ENCODE data around the gene PDS5A. TPM values are rescaled to one million over a fixed set of nuclear protein-coding genes. Genes with fewer than 3 reads are reported as not detected.

PDS5A gene
- total and polyA plus RNA-seq, 4 donors: 21.2 to 121 (median 42.3) TPM

GRCh38 chr4:39825090-39825489, 152.6 kb downstream of the PDS5A start:
- H3K9ac ChIP-seq (ENCODE audit: insufficient read depth in 1 of 2, low read length in 2 of 2): no peak overlapping the region
- no peaks in the 10 kb centered on the region for H3K27me3 ChIP-seq (ENCODE audit: control insufficient read depth in 3 of 3, insufficient read depth in 3 of 3, low read length in 2 of 3)
- no peaks in the 10 kb centered on the region for H3K9me3 ChIP-seq (ENCODE audit: control insufficient read depth in 4 of 4, insufficient read depth in 3 of 4, low read length in 3 of 4)
- no peak overlapping the region for H3K4me3 ChIP-seq
- peaks cover 9 to 26% (median 14%) of the 10 kb centered on the region in 4 donors for H3K36me3 ChIP-seq (ENCODE audit: control insufficient read depth in 4 of 4, insufficient read depth in 4 of 4, low read length in 4 of 4)
- DNase-seq: peak in 2 of 3 donors; percentile 27 to 51
- H3K4me1 ChIP-seq (ENCODE audit: control insufficient read depth in 5 of 5, insufficient read depth in 5 of 5, low read length in 5 of 5): no peaks in the 10 kb centered on the region
- TF ChIP-seq CTCF (IDR thresholded peaks at IDR 0.05; ENCODE audit: control extremely low read depth, extremely low read depth): no peak
- 46 to 57% methylated on average over 3 of the region's 3 CpGs for WGBS, 2 donors
- no peak overlapping the region for H3K27ac ChIP-seq (ENCODE audit: low read depth in 1 of 2, low read length in 1 of 2)
- ATAC-seq (ENCODE audit: insufficient read depth, low FRiP score): no peak

GRCh38 chr4:39823191-39823590, 154.5 kb downstream of the PDS5A start:
- TF ChIP-seq CTCF (IDR thresholded peaks at IDR 0.05; ENCODE audit: control extremely low read depth, extremely low read depth): no peak
- DNase-seq (peak in 2 of 3 donors; percentile 10 to 28), ATAC-seq (ENCODE audit: insufficient read depth, low FRiP score) (no peak)
- peaks cover 4 to 20% (median 5%) of the 10 kb centered on the region in 4 donors for H3K36me3 ChIP-seq (ENCODE audit: control insufficient read depth in 4 of 4, insufficient read depth in 4 of 4, low read length in 4 of 4)
- WGBS, 2 donors: 80 to 85% methylated on average over 2 of the region's 2 CpGs
- H3K27ac ChIP-seq (ENCODE audit: low read depth in 1 of 2, low read length in 1 of 2): no peak overlapping the region
- H3K4me1 ChIP-seq (ENCODE audit: control insufficient read depth in 5 of 5, insufficient read depth in 5 of 5, low read length in 5 of 5): no peaks in the 10 kb centered on the region
- no peaks in the 10 kb centered on the region for H3K9me3 ChIP-seq (ENCODE audit: control insufficient read depth in 4 of 4, insufficient read depth in 3 of 4, low read length in 3 of 4)
- H3K27me3 ChIP-seq (ENCODE audit: control insufficient read depth in 3 of 3, insufficient read depth in 3 of 3, low read length in 2 of 3): no peaks in the 10 kb centered on the region
- no peak overlapping the region for H3K9ac ChIP-seq (ENCODE audit: insufficient read depth in 1 of 2, low read length in 2 of 2)
- no peak overlapping the region for H3K4me3 ChIP-seq

GRCh38 chr4:39822662-39823061, 155.0 kb downstream of the PDS5A start:
- DNase-seq: no peak
- Histone ChIP-seq H3K27me3 (ENCODE audit: control insufficient read depth in 3 of 3, insufficient read depth in 3 of 3, low read length in 2 of 3) (no peaks in the 10 kb centered on the region), H3K36me3 (ENCODE audit: control insufficient read depth in 4 of 4, insufficient read depth in 4 of 4, low read length in 4 of 4) (peaks cover 4 to 17% (median 5%) of the 10 kb centered on the region in 4 donors), H3K4me1 (ENCODE audit: control insufficient read depth in 5 of 5, insufficient read depth in 5 of 5, low read length in 5 of 5) (no peaks in the 10 kb centered on the region), H3K4me3 (no peak overlapping the region), H3K9me3 (ENCODE audit: control insufficient read depth in 4 of 4, insufficient read depth in 3 of 4, low read length in 3 of 4) (no peaks in the 10 kb centered on the region), H3K9ac (ENCODE audit: insufficient read depth in 1 of 2, low read length in 2 of 2) (no peak overlapping the region), H3K27ac (ENCODE audit: low read depth in 1 of 2, low read length in 1 of 2) (no peak overlapping the region)
- ATAC-seq (ENCODE audit: insufficient read depth, low FRiP score): no peak
- no peak for TF ChIP-seq CTCF (IDR thresholded peaks at IDR 0.05; ENCODE audit: control extremely low read depth, extremely low read depth)

- no peak for TF ChIP-seq CTCF (IDR thresholded peaks at IDR 0.05; ENCODE audit: control extremely low read depth, extremely low read depth)
- ATAC-seq (ENCODE audit: insufficient read depth, low FRiP score) (no peak), DNase-seq (no peak)
- no peaks in the 10 kb centered on the region for H3K9me3 ChIP-seq (ENCODE audit: control insufficient read depth in 4 of 4, insufficient read depth in 3 of 4, low read length in 3 of 4)
- peaks cover 3 to 17% (median 4%) of the 10 kb centered on the region in 4 donors for H3K36me3 ChIP-seq (ENCODE audit: control insufficient read depth in 4 of 4, insufficient read depth in 4 of 4, low read length in 4 of 4)
- H3K27ac ChIP-seq (ENCODE audit: low read depth in 1 of 2, low read length in 1 of 2): no peak overlapping the region
- no peak overlapping the region for H3K4me3 ChIP-seq
- no peaks in the 10 kb centered on the region for H3K4me1 ChIP-seq (ENCODE audit: control insufficient read depth in 5 of 5, insufficient read depth in 5 of 5, low read length in 5 of 5)
- no peak overlapping the region for H3K9ac ChIP-seq (ENCODE audit: insufficient read depth in 1 of 2, low read length in 2 of 2)
- 97 to 98% methylated on average over 9 of the region's 9 CpGs for WGBS, 2 donors
- no peaks in the 10 kb centered on the region for H3K27me3 ChIP-seq (ENCODE audit: control insufficient read depth in 3 of 3, insufficient read depth in 3 of 3, low read length in 2 of 3)
Measured at GRCh38 chr4:39821951-39822350, 155.8 kb downstream of the PDS5A start.
